Adrenal gland (tissue), 5 donors: ENCODE measurements around the gene UNG.

Source experiments
- CTCF ChIP-seq, 6 experiments: fragments of 450-650 bp in 4 of 6; fragments of 200-600 bp in 2 of 6; sonication (generic) in 1 of 6; IDR thresholded peaks; 1 replicate in 5 of 6; 2 replicates in 1 of 6; pipeline versions ENCODE4 v1.5.1 to v1.8.0; 2016 to 2021; ENCODE audit warnings: antibody characterized with exemption in 6 of 6, mild to moderate bottlenecking in 2 of 6, moderate library complexity in 1 of 6
- POLR2A ChIP-seq, 2 donors: fragments of 450-650 bp; IDR thresholded peaks; one replicate each; pipeline ENCODE4 v1.6.1; 2017; ENCODE audit warnings: antibody characterized with exemption in 2 of 2, mild to moderate bottlenecking in 2 of 2, moderate library complexity in 1 of 2
- donor health status: DM: no; HTN: no; CAD: no.

- TF ChIP-seq CTCF (IDR thresholded peaks at IDR 0.05) (no peak), POLR2A (IDR thresholded peaks at IDR 0.05) (no peak)
Observed at GRCh38 chr12:109137055-109137454, 39.7 kb downstream of the UNG start.
